HG03460 (cell line): Measurements from ENCODE around the gene MMP15.

Source experiments
- ATAC-seq: cut with Tn5 transposase; IDR thresholded peaks from one replicate; pipeline ENCODE4 v1.9.1; 2021; ENCODE audit not compliant: unreplicated experiment

MMP15 gene

DNA sequence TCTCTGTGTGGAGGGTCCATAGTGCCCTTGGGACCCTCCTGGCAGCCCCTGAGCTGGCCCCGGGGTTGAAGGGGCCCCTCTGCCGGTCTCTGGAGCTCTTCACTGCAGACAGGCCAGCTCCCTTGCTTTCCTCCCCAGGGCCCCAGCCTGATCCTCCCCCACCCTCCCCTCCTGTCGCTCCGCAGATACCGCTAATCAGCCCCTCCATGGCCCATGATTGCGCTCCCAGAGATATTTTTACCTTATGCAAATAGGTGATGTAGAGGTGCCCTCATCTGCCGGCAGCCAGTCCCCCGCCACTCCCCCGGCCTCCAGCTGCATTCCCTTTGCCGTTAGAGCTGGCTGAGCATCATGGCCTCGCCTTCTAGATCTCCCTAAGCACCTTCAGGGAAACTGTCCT, 9.2 kb downstream of the MMP15 start:
- ATAC-seq, result no peak

DNA sequence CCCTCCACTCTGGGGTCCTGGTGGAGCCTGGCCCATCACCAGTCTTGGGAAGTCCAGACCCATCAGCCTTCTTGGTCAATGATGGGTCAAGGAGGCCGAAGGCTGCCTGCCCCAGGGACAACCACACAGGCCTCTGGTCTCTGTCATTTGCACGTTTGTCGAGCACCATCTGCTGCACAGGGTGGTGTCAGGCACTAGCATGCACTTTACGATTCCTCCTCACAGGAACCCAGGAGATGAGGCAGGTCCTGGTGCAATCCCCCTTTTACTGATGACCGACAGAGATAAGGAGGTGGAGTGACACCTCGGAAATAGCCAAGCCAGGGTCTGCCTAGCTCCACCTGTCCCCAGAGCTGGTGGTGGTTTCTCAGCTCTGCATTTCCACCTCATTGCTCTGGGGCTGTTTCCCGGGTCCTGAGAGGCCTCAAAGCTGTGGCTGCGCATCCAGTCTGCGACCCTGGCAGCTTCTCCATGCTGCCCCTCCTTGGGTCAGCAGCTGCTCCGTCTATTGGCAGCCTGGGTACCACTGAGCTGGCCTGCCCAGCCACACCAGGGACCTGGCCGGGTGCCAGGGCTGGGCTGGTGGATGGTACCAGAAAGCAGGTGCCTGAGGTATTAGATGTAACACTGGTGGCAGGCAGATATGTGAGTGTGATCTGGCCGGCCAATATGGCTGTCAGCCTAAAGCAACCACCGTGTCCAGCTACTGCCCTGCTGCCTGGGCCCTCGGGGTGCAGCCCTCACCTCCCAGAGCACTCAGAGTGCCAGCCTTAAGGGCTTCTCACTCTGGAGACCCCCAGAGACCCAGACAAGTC, 10.0 kb downstream of the MMP15 start:
- ATAC-seq, result no peak

DNA sequence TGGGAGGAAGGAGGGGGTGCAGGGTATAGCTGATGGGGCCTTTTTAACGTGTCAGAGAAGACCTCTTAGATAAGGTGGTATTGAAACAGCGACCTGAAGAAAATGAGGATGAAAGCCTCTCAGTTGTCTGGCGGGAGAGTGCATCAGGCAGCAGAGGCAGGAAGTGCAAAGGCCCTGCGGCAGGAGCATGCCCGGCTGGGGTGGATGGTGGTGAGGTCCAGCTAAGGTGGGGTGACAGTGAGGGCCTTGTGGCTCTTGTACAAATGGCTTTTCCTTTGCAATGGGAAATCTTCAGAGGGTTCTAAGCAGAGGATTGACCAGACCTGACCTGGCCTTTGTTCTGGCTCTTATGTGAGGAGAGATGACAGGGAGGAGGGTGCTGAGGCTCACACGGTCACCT, 11.4 kb downstream of the MMP15 start:
- no peak for ATAC-seq

DNA sequence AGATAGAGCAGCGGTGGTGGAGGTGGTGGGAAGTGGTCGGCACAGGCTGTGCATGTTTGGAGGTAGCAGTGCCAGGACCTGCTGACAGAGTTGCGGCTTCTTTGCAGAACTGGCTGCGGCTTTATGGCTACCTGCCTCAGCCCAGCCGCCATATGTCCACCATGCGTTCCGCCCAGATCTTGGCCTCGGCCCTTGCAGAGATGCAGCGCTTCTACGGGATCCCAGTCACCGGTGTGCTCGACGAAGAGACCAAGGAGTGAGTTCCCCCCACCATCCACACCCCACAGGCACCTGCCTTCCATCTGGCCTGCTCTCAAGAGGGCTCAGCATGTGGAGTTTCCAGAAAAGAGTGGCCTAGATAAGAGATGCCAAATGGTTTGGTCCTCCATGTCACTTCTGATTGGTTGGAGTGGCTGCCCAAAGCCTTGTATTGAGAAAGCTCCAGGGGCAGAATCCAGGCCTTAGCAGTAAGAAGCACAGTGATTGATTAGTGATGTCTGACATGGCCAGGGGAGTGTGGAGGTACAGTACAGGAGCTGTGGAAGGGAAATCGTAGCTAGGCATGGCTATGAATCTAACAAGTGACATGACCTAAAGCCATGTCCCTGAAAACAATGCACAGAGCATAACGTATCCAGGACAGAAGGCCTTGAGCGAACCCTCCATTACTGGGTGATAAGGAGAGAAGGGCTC, 12.0 kb downstream of the MMP15 start:
- no peak for ATAC-seq

DNA sequence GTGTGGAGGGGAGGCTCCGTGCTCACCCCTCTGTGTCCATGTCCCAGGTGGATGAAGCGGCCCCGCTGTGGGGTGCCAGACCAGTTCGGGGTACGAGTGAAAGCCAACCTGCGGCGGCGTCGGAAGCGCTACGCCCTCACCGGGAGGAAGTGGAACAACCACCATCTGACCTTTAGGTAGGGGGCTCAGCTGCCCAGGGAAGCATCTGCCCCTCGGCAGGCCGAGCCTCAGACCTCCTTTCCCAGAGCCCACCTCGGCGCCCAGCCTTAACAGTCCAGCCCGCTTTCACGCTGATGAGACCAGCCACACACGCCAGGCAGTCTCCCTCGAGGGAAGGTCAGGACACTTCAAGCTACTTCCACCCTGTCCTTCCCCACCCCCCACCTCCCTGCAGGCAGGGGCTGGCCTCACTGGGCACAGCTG, 12.7 kb downstream of the MMP15 start:
- ATAC-seq, result no peak

DNA sequence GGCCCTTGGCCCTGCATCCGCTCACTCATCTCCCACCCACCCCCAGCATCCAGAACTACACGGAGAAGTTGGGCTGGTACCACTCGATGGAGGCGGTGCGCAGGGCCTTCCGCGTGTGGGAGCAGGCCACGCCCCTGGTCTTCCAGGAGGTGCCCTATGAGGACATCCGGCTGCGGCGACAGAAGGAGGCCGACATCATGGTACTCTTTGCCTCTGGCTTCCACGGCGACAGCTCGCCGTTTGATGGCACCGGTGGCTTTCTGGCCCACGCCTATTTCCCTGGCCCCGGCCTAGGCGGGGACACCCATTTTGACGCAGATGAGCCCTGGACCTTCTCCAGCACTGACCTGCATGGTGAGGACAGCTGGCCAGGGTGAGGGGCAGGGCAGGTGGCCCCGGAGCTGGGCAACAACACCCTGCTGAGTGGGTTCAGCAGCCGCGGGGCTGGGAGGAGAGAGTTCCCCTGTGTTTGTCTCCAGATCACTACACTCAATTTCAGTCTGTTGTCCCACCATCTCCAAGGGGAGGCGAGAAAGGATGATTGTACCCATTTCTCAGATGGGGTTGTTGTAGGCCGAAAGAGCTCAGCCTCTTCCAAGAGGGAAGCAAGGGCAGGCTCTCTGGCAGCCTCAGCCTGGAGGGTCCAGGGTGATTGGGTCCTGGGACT, 14.4 kb downstream of the MMP15 start:
- no peak for ATAC-seq

DNA sequence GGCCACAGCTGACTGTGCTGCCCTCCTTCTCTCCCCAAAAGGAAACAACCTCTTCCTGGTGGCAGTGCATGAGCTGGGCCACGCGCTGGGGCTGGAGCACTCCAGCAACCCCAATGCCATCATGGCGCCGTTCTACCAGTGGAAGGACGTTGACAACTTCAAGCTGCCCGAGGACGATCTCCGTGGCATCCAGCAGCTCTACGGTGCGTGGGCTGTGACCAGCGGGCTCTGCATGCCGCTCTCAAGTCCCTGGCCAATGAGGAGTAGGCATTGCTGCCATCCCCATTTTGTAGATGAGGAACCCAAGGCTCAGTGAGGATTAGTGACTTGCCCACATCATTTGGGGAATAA, 14.9 kb downstream of the MMP15 start:
- no peak for ATAC-seq

DNA sequence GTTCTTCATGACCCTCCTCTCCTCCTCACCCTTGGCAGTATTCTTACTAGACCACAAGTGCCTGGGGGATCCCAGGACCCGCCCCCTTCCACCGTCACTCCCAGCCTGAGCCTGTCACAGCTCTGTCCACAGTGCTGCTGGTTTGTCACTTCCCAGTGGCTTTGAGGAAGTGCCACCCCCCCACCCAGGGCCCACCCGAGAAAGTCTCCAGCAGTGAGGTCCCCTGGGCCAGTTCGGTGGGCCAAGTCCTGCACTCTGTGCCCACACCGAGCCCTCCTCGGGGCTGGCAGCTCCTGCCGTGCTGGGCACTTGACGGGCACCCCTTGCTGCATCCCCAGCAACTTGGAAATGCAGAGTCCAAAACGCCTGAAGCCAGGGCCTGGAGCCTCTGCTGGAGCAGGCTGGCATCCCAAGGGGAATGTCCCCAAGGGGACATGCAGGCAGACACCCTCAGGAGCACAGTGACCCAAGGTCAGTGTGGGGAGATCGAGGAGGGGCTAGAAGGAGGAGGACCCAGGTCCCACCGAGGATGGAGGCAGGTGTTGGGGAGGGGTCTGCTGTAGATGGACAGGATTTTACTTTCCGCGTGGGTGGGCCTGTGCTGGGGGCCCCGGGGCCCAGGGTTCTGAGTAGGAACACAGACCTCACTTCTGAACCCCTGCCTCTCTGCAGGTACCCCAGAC, 15.5 kb downstream of the MMP15 start:
- ATAC-seq, result no peak

DNA sequence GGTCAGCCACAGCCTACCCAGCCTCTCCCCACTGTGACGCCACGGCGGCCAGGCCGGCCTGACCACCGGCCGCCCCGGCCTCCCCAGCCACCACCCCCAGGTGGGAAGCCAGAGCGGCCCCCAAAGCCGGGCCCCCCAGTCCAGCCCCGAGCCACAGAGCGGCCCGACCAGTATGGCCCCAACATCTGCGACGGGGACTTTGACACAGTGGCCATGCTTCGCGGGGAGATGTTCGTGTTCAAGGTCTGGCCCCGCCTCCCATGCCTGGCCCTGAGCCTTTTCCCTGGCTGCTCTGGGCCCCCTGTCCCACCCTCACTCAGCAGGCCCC, 16.0 kb downstream of the MMP15 start:
- no peak for ATAC-seq

DNA sequence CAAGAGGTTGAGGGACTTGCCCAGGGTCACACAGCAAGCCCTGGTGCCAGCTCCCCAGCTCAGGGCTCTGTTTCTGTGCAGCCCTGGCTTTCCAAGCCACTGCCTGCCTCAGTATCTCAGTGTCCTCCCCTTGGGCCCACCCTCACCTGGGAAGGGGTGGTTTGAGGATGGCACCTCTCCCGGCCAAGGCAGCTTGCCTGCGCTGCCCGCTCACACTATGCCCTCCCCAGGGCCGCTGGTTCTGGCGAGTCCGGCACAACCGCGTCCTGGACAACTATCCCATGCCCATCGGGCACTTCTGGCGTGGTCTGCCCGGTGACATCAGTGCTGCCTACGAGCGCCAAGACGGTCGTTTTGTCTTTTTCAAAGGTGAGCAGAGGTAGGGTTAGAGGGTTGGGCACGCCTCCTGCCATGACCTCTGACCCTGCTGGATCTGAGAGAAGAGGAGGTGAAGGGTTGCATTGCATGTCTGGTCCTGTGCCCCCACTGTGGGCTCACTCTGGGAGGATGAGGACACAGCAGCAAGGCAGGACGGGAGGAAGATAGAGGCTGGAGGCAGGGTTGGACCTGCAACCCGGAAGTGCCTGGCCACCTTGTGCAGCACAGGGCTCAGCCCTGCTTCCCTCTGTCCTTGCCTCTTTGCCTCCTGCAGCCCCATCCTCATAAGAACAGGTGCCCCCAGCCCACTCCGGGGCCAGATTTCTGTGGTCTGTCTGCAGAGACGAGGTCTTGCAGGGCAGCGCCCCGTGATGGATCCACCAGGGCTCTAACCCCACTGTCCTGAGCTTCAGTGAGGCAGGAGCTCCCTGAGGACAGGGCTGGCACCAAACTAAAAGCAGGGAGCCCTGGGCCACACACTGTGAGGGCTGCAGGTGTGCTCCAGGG, 16.7 kb downstream of the MMP15 start:
- ATAC-seq, result no peak

DNA sequence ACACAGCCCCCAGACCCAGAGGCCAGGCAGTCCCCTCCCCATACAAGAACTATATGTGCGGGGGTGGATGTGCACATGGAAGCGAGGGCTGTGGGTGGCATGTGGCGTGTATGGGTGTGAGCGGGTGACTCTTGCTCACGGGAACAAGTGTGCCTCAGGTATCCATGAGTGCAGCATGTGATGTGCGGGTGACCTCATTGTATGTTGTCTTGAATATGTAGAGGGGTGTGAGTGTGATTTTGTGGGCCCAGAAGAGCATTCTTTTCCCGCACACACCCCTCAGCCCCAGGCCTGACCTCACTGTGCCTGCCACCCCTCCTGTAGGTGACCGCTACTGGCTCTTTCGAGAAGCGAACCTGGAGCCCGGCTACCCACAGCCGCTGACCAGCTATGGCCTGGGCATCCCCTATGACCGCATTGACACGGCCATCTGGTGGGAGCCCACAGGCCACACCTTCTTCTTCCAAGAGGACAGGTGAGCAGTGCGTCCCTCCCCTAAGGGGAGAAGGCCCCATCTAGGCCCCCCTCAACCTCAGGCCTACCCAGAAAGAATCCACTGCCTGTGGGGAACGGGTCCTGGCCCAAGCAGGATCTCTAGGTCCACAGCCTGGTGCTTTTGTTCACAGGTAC, 17.4 kb downstream of the MMP15 start:
- no peak for ATAC-seq

DNA sequence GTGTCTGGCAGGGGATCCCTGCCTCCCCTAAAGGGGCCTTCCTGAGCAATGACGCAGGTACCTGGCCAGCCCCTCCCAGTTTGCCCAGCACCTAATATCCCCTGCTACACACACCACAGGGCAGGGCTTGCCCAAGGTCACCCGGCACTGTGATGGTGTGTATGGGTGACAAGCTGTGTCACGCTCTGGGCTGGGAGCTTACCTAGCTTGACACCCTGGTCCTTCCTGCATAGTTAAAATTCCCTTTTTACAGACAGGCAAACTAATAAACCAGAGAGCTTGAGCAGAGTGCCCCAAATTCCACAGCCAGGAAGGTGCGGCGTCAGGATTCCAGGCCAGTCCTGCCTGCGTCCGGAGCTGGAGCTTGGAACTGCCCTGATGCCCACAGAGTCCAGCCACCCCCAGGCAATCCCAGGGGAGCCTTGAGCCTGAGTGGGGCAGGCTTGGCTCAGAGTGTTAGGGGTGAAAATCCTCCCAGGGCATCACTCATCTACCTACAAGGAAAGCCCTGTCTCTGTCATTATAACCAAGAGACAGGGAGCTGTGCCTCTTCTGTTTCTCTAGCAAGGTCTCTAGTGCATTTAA, 18.1 kb downstream of the MMP15 start:
- ATAC-seq, result no peak

DNA sequence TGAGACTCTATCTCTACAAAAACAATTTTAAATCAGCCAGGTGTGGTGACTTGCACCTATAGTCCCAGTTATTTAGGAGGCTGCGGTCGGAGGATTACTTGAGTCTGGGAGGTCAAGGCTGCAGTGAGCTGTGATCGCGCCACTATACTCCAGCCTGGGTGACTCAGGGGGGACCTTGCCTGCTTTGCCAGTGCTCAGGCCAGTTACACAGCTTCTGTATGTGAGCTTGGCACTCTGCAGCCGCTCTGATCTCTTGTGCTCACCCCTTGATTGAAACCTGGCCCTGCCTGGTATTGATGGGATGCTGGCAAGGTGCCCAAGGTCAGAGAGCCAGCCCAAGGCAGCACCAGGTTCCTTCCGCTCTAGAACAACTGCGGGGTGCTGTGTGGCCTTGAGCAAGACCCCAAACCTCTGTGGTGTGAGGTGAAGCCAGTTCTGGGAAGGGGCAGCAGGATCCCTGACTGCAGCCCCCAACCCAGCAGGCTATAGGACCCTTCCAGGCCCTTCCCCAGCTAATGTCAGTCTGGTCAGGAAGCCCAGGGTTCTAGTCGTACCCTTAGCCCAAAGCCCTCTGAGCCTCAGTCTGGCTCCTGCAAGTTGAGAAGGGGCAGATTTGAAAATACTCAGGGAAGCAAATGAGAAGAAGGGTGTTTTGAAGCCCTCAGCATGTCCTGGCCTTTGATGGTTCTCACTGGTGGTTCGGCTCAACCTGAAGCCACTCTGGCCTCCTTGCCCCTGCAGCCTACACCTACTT, 18.9 kb downstream of the MMP15 start:
- ATAC-seq, result no peak

DNA sequence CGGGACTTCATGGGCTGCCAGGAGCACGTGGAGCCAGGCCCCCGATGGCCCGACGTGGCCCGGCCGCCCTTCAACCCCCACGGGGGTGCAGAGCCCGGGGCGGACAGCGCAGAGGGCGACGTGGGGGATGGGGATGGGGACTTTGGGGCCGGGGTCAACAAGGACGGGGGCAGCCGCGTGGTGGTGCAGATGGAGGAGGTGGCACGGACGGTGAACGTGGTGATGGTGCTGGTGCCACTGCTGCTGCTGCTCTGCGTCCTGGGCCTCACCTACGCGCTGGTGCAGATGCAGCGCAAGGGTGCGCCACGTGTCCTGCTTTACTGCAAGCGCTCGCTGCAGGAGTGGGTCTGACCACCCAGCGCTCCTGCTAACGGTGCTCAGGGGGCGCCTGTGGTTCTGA, 19.5 kb downstream of the MMP15 start:
- no peak for ATAC-seq

DNA sequence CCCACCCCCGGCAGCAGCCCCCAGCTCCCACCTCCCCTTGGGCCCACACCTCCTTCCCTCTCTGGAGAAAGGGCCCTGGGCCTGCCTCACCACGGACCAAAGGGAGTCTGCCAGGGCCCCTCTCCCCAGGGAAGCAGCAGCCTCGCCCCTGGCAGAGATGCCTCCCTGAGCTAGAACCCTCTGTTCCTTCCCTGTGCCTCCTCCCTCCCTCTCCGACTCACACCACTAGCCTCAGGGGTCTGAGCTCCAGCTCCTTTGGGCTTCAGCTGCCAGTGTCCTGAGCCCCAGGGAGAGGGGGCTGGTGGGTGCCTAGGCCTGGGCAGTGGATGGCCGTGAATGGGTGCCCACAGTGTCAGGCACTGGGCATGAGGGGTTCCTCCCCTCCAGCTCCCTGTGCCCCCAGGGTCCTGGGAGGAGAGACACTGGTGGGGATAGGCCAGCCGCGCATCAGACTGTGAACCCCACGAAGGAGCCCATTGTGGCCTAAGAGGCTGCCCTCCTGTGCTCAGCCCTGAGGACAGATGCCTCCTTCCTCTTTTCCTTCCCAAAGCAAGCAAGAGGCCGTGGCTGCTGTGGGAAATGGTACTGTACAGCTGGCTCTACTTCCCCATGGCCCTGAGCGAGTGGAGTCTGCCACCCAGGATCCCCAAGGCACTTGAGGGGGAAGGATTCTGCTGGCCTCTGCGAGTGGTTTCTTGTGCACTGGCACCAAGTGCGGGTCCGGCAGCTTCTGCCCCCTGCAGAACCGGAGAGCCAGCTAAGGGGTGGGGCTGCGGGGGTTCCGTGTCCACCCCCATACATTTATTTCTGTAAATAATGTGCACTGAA, 20.7 kb downstream of the MMP15 start:
- no peak for ATAC-seq

DNA sequence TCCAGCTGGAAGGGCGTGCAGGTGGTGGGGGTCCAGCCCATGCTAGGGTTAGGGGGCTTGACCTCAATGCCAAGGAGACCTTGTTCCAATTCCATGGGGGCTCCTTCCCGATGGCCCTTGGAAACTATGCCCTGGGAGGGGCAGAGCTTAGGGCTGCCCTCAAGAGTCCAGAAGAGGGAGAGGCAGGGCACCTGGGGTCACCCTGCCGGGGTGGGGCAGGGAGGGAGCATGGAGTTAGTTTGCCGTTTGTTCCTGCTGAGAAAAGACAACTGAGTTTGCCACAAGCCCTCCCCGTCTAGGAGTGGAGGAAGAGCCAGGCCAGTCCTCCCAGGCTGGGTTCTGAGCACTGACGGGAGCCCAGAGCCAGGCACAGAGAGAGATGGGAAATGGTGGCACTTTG, 21.4 kb downstream of the MMP15 start:
- ATAC-seq, result no peak

DNA sequence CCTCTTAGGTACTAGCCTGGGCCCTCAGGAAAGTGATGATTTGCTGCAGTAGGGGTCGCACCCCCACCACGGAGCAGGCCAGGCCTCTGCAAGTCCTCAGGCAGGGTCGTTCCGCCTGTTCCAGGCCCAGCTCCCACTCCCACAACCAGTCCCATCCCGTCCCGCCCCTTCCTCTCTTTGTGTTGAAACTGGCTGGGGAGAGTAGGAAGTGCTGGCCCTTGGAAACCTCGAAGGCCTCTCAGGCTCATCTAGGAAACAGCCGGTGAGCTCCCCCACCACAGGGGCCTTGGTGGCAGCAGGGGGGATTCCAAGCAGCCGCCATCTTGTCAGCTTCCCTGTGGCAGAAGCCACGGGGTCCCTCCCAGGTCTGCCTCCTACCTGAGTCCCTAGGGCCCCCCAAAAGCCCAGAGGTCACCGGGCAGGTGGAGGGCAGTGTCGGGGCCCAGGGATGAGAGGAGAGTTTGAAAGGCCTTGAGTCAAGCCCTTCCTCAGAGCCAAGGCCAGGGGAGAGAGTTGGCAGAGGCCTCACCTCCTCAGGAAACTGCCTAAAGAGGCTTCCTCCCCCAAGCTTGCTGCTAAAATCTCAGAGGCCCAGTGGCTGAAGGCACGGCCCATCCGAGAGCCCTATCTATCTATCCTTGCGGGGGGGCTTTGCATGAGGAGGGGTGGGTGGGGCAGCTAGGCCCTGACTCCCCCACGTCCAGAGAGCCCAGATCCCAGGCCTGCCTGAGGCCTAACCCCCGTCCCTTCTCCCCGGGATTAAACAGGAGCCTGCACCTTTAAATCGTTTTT, 22.2 kb downstream of the MMP15 start:
- ATAC-seq, result no peak
